C4-2B (cell line): ENCODE data around the gene ZNF792.

Experiments used
- CTCF ChIP-seq: fragments of 450-650 bp; conservative IDR thresholded peaks from 2 replicates; pipeline ENCODE4 v1.5.1; 2017; ENCODE audit warnings: mild to moderate bottlenecking
- ZFX ChIP-seq: fragments of 450-650 bp; IDR thresholded peaks from 2 replicates; pipeline ENCODE4 v1.6.1; 2017

GRCh38 chr19:35008891-35009341, 44.9 kb upstream of the ZNF792 start:
- TF ChIP-seq CTCF: no peak
- no peak for TF ChIP-seq ZFX
